T-helper 22 cell (primary cell): Measurements from ENCODE around the gene GPSM3.

Source experiments
- DNase-seq: peaks from one replicate; pipeline ENCODE4 v3.0.0-alpha.2; 2020; ENCODE audit warnings: low read depth

The GPSM3 gene

GRCh38 chr6:32173051-32173727 lies 19.3 kb downstream of the GPSM3 start:
- DNase-seq: no peak

- DNase-seq: no peak
Measured at GRCh38 chr6:32171234-32171633, 21.2 kb downstream of the GPSM3 start.

DNA sequence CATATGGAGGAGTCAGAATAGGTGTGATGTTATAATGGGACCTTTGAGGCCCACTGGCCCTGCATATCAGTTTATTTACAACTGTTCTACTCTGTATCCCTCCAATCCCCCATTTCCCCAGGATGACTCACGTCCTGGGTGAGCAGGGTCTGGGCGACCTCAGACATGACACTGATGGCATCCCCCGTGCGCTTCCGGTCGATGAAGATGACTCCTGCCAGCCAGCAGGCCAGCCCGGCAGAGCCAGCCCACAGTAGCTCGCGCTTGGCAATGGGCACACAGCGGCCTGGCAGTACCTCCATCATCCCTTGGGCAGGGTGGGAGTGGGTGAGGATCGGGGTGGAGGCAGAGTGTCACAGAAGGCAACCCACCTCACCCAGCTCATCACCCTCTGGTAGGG lies 22.1 kb downstream of the GPSM3 start:
- DNase-seq: no peak

GRCh38 chr6:32168807-32169591 lies 23.4 kb downstream of the GPSM3 start:
- DNase-seq: no peak

DNA sequence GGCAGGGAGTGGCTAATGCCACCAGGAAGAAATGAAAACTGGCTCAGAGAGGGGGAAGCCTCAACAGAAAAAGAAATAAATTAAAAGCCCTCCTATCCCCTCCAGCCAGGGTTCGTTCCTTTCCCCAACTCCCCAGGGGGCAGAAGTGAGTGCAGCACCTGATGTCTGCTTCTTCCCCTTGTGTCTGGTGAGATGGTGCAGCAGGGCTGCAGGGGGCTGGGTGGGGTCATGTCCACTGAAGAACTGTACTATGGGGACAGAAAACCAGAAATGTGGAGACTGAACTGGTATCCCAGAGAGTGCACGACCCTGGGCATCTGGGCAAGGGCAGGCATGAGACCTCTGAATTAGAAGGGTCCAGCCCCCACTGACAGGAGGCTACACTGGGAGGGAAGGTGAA lies 24.1 kb downstream of the GPSM3 start:
- DNase-seq: no peak

GRCh38 chr6:32167761-32168262 lies 24.6 kb downstream of the GPSM3 start:
- no peak for DNase-seq

DNA sequence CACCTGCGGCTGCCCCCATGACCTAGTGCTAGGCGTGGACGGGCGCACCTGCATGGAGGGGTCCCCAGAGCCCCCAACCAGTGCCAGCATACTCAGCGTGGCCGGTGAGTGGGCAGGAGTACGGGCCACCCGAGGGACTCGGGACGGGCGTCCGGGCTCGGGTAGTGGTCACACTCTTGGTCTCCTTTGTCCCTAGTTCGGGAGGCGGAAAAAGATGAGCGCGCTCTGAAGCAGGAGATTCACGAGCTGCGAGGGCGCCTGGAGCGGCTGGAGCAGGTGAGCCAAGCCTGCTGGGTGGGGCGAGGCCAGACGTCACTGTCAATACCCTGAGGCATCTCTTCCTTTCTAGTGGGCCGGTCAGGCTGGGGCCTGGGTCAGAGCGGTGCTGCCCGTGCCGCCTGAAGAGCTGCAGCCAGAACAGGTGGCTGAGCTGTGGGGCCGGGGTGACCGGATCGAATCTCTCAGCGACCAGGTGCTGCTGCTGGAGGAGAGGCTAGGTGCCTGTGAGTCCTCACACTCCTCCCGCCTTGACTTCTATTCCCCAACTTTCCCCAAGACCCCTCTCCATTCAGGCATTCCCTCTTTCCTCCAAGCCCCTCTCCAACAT lies 25.2 kb downstream of the GPSM3 start:
- no peak for DNase-seq

DNA sequence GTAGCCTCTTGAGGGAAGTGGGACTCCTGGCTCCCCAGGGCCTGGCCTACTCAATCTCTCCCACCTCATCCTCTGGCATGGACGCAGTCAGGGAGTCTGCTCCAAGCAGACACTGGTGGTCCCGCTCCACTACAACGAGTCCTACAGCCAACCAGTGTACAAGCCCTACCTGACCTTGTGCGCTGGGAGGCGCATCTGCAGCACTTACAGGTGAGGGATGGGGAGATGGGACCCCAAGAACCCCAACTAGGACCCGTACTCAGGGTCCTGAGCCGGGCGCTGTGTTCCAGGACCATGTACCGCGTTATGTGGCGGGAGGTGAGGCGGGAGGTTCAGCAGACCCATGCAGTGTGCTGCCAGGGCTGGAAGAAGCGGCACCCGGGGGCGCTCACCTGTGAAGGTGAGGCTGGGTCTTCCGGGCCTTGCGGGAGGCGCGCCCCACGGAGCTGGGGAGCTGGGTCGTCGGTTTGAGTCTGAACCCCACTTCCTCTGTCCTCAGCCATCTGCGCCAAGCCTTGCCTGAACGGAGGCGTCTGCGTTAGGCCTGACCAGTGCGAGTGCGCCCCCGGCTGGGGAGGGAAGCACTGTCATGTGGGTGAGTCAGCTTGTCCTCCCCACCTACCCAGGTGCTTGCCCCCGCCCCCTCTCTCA lies 25.9 kb downstream of the GPSM3 start:
- no peak for DNase-seq

DNA sequence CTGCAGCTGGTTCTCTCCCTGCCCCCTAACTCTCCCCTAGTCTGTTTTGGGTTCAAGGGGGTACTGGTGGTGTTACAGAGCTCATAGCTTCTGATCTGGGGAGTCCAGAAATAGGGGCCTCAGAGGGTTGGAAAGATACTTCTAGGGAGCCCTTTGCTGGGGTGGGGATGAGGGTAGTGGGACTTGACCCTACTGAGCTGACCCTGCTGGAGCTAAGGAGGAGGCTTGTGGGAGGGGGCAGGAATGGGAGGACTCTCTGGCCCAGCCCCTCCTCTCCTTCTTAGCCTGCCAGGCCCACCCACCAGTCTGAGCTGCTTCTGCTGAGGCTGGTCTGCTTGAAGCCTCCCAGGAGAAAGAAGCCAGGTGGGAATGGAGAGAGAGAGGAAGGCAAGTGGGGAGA lies 28.1 kb downstream of the GPSM3 start, which contains the start of gene EGFL8:
Gene EGFL8 (plus strand): TSS at position 301 of the 400 bp plus-strand sequence. CDS start 1,571 bp downstream, outside the sequence.
- DNase-seq: no peak

GRCh38 chr6:32163559-32164258 lies 28.7 kb downstream of the GPSM3 start:
- no peak for DNase-seq

- no peak for DNase-seq
Measured at GRCh38 chr6:32158052-32158451, 34.4 kb downstream of the GPSM3 start.

- no peak for DNase-seq
Measured at GRCh38 chr6:32156891-32157290, 35.6 kb downstream of the GPSM3 start.

GRCh38 chr6:32154514-32155161 lies 37.8 kb downstream of the GPSM3 start:
- peak; percentile 28 for DNase-seq

GRCh38 chr6:32153564-32154513 lies 38.6 kb downstream of the GPSM3 start, which contains the start of gene PPT2:
Gene PPT2, plus strand, starts transcription at chr6:32154141. Its CDS starts 454 bp downstream, at chr6:32154595.
- DNase-seq: peak; percentile 52

GRCh38 chr6:32152769-32153563 lies 39.5 kb downstream of the GPSM3 start:
- no peak for DNase-seq

DNA sequence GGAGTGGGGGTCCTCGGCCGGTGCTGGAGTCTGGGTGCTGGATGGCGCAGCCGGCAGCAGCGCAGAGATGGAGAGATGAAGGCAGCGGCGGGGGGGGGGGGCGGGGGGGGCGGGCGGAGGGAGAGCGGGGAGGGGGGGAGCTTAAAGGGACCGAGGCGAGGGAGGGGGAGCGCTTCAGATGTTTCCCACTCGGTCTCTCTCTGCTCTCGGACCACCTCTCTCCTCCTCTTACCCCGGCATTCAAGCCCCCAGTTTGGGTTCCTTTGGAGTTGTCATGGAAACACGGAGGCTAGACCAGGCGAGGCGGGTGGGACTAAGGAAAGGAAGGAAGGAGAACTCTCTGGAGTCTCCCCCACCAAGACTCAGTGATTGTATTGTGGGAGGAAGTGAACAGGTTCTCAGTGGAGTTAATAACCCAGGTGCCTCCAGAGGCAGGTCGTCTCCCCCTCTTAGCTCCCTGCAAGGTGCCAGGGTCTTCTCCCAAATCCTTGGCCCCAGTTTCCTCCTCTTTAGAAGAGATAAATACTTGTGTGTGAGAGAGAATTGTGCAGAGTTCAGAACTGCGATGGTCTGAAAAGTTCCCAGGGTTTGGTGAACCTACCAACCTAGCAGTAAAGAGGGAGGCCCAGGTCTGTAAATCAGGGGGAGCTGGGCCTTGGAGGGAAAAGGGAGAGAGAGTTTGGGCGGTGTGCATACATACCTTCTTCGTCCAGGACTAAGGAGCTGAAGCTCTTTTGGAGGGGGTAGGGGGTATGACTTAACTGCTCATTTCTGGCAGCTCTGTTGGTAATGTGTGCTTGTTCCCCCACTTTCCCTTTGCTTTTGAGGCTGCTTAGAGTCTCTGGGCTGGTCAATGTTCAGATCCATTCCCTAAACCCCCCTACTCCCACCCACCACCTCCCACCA lies 40.3 kb downstream of the GPSM3 start, which contains the start of gene PRRT1:
Gene PRRT1 (minus strand): TSS at position 77 of the 906 bp plus-strand sequence. CDS start 112 bp downstream, outside the sequence.
- no peak for DNase-seq

DNA sequence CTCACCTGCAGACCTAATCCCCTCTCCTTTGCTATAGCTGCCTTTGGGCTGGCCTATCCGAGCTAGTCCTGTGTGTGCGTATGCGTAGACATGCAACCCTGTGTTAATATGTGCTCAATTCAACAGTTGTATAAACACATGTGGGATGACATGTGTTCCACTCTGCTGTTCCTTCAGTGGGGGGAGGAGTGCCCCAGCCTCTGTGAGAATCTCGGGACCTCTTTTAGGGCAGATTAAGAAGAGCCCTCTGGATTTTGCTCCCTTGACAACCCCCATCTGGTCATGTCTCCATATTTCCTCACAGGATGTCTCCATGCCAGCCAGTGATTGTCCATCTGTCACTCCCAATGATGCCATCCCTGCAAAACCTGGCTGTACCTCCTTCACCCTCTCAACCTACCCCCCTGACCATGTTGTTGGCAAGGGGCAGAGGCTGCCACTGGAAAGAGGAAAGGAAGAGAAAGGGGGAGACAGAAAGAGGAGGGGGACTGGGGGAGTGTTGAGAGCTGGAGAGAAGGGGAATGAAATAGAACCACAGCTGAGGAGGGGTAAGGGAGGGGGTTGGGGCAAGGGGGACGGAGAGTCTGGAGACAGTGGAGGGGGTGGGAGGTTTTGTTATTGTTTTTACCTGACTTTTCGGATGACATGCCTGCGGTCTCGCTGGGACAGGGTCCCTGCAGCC lies 41.1 kb downstream of the GPSM3 start:
- DNase-seq: no peak
